Vagina (tissue), 2 donors: ENCODE measurements around the gene AXL. TPM values are rescaled to one million over a fixed set of nuclear protein-coding genes. Genes with fewer than 3 reads are reported as not detected.

Experiments used
- DNase-seq, 2 donors: peaks; one replicate each; pipeline ENCODE4 v3.0.0-alpha.2; 2017; ENCODE audit errors: extremely low spot score in 2 of 2
- H3K27ac ChIP-seq: fragments of 200-600 bp; sonication (generic); one replicate; pipeline ENCODE4 v1.5.1; 2019
- H3K27me3 ChIP-seq: fragments of 200-600 bp; sonication (generic); one replicate; pipeline ENCODE4 v1.5.1; 2019
- H3K36me3 ChIP-seq, 2 donors: fragments of 200-600 bp; sonication (generic); one replicate each; pipeline ENCODE4 v1.5.1; 2017 to 2019
- H3K4me1 ChIP-seq: fragments of 200-600 bp; sonication (generic); one replicate; pipeline ENCODE4 v1.5.1; 2019
- H3K4me3 ChIP-seq, 2 donors: fragments of 200-600 bp; sonication (generic); 1 replicate in 1 of 2; 2 replicates in 1 of 2; pipeline ENCODE4 v1.5.1; 2016 to 2019
- H3K9me3 ChIP-seq: fragments of 200-600 bp; sonication (generic); one replicate; pipeline ENCODE4 v1.5.1; 2019
- POLR2A ChIP-seq, 2 donors: fragments of 450-650 bp; IDR thresholded peaks; one replicate each; pipeline ENCODE4 v1.6.1; 2017; ENCODE audit warnings: antibody characterized with exemption in 2 of 2, mild to moderate bottlenecking in 2 of 2, moderate library complexity in 2 of 2
- POLR2AphosphoS5 ChIP-seq, 2 donors: sonication (generic); formaldehyde crosslinking; IDR thresholded peaks; one replicate each; pipeline ENCODE4 v1.9.0; 2017; ENCODE audit warnings: antibody characterized with exemption in 2 of 2, mild to moderate bottlenecking in 2 of 2, low read depth in 1 of 2; ENCODE audit not compliant: insufficient read depth in 1 of 2
- intact Hi-C: fragments of 100-400 bp; cut with DNase I; formaldehyde crosslinking; loops from one replicate; pipeline ENCODE4 v1.15.1; 2023
- total RNA-seq: library from RNA; depleted of rRNA; stranded (reverse); fragments of >200 nt; gene quantifications from one replicate; pipeline ENCODE4 v1.2.3, GENCODE V29; 2016
- TF ChIP-seq, protein P1 (sequence below), 3 experiments: fragments of 450-650 bp in 2 of 3; fragments of 200-600 bp in 1 of 3; sonication (generic) in 1 of 3; IDR thresholded peaks; one replicate each; pipeline ENCODE4 v1.5.1; 2017 to 2019; ENCODE audit warnings: antibody characterized with exemption in 3 of 3, mild to moderate bottlenecking in 2 of 3, moderate library complexity in 2 of 3

Gene AXL
- total RNA-seq, 1 donor from 2014 or later = 53.5 TPM

DNA sequence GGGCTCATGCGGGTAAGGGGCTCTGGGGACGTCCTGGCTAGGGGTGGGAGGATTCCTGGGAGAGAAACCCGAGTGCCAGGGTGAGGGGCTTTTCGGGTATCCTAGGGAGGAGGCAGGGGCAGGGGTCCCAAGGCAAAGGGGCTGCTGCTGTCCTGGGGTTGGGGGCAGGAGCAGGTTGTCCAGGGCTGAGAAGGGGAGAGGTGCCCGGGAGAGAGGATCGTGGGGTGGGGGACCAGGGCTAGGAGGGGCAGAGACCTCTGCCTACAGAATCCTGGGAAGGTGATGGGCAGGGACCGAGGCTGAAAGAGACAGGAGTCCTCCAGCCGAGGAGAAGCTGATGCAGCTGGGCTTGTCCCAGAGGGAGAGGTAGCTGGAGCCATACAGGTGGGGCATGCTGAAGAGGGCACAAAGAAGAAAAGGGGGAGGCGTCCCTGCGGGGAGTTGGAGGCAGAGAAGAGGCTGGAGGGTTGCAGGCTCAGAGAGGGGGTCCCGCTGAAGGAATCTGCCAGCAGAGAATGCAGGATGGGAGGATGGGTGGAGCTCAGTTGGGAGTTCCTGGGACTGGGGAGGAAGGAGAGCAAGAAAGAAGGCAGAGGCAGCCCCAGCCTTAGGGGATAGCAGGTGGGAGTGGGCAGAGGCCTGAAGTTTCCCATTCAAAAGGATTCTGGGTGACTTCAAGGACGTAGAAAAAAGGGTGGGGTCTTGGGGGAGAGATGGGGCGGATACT lies 25.4 kb upstream of the AXL start:
- Histone ChIP-seq H3K4me1 (peaks cover 12% of the 10 kb centered on the region), H3K9me3 (no peaks in the 10 kb centered on the region), H3K36me3 (no peaks in the 10 kb centered on the region), H3K4me3 (peak overlapping the region; percentile 12 to 36), H3K27ac (peak overlapping the region; percentile 10), H3K27me3 (no peaks in the 10 kb centered on the region)
- no peak for TF ChIP-seq POLR2AphosphoS5 (IDR thresholded peaks at IDR 0.05; ENCODE audit: insufficient read depth in 1 of 2, low read depth in 1 of 2)
- TF ChIP-seq, protein P1, sequence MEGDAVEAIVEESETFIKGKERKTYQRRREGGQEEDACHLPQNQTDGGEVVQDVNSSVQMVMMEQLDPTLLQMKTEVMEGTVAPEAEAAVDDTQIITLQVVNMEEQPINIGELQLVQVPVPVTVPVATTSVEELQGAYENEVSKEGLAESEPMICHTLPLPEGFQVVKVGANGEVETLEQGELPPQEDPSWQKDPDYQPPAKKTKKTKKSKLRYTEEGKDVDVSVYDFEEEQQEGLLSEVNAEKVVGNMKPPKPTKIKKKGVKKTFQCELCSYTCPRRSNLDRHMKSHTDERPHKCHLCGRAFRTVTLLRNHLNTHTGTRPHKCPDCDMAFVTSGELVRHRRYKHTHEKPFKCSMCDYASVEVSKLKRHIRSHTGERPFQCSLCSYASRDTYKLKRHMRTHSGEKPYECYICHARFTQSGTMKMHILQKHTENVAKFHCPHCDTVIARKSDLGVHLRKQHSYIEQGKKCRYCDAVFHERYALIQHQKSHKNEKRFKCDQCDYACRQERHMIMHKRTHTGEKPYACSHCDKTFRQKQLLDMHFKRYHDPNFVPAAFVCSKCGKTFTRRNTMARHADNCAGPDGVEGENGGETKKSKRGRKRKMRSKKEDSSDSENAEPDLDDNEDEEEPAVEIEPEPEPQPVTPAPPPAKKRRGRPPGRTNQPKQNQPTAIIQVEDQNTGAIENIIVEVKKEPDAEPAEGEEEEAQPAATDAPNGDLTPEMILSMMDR (IDR thresholded peaks at IDR 0.05) = no peak
- no peak for TF ChIP-seq POLR2A (IDR thresholded peaks at IDR 0.05)
- intact Hi-C loops = no loop called here
- DNase-seq = no peak

DNA sequence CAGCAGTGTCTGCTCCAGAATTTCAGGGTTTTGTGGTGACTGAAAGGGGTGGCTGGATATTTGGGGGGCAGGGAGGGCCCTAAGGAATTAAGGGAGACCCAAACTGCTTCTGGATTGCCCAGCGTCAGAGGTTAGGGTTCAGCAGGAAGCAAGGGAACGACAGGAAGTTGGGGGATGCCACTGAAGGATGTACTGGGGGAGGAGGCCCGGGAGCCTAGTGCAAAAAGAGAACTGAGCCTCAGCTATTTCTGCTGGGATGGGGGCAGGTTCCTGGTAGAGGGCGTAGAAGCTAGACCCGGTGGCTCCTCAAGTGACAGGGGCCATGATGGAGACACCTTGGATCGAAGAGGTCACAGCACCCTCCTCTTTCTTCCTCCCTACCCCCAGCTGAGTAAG lies 24.9 kb upstream of the AXL start:
- Histone ChIP-seq H3K27me3 (no peaks in the 10 kb centered on the region), H3K27ac (no peak overlapping the region), H3K36me3 (no peaks in the 10 kb centered on the region), H3K4me3 (peak overlapping the region in 1 of 2 donors; percentile 36), H3K4me1 (peaks cover 12% of the 10 kb centered on the region), H3K9me3 (no peaks in the 10 kb centered on the region)
- no peak for DNase-seq
- intact Hi-C loops = no loop called here
- TF ChIP-seq, protein P1 (IDR thresholded peaks at IDR 0.05) = no peak
- TF ChIP-seq POLR2AphosphoS5 (IDR thresholded peaks at IDR 0.05; ENCODE audit: insufficient read depth in 1 of 2, low read depth in 1 of 2) = no peak
- no peak for TF ChIP-seq POLR2A (IDR thresholded peaks at IDR 0.05)

DNA sequence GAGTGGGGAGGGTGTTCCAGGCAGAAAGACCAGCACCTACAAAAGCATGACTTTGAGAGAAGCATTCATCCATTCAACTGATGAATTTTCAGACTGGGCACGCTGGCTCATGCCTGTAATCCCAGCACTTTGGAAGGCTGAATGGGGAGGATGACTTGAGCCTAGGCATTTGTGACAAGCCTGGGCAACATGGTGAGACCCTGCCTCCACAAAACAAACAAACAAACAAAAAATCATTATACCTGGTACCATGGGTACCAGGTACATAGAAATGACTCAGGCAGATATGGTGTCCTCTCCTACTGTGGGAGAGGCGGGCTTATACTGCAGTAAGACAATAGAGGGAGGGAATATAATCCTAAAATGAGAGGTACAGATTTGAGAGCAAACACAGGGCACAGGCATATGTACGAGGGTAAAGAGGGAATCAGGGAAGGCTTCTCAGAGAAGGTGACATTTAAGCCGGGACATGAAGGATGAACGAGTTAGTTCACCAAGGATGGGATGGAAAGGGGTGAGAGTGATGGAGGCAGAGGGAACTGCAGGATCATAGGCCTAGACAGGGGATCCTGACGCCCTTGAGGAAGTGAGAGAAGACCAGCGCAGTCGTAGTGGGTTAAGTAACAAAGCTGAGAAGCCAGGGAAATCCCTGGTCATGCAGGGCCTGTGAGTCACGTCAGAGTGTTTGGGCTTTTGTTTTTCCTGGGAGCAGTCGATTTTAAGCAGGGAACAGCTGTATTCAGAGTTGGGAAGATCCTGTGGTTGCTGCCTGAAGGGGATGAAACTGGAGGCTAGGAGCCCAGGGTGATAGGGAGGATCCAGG lies 23.1 kb upstream of the AXL start:
- TF ChIP-seq POLR2AphosphoS5 (IDR thresholded peaks at IDR 0.05; ENCODE audit: insufficient read depth in 1 of 2, low read depth in 1 of 2) = no peak
- TF ChIP-seq POLR2A (IDR thresholded peaks at IDR 0.05) = no peak
- TF ChIP-seq, protein P1 (IDR thresholded peaks at IDR 0.05) = no peak
- Histone ChIP-seq H3K27ac (no peak overlapping the region), H3K9me3 (no peaks in the 10 kb centered on the region), H3K36me3 (no peaks in the 10 kb centered on the region), H3K27me3 (no peaks in the 10 kb centered on the region), H3K4me1 (peaks cover 12% of the 10 kb centered on the region), H3K4me3 (no peak overlapping the region)
- intact Hi-C loops = no loop called here
- DNase-seq = no peak

DNA sequence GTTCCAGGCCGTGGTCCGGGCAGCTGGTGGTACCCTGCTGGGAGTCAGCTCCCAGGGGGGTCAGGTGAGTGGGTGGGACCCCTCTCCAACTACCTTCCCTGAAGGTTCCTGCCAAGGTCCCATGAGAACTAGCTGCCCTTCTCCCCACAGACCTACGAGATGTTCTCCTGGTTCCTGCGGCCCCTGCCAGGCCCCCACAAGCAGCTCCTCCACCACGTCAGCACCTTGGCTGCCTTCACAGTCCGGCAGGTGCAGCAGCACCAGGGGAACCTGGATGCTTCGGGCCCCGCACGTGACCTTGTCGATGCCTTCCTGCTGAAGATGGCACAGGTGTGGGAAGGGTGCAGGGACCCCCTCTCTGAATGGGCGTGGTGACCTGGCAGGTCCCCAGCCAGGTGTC lies 20.5 kb upstream of the AXL start:
- TF ChIP-seq, protein P1 (IDR thresholded peaks at IDR 0.05) = no peak
- TF ChIP-seq POLR2A (IDR thresholded peaks at IDR 0.05) = no peak
- Histone ChIP-seq H3K27ac (no peak overlapping the region), H3K36me3 (no peaks in the 10 kb centered on the region), H3K4me3 (no peak overlapping the region), H3K27me3 (no peaks in the 10 kb centered on the region), H3K9me3 (no peaks in the 10 kb centered on the region), H3K4me1 (peaks cover 2% of the 10 kb centered on the region)
- intact Hi-C loops = no loop called here
- DNase-seq = no peak

DNA sequence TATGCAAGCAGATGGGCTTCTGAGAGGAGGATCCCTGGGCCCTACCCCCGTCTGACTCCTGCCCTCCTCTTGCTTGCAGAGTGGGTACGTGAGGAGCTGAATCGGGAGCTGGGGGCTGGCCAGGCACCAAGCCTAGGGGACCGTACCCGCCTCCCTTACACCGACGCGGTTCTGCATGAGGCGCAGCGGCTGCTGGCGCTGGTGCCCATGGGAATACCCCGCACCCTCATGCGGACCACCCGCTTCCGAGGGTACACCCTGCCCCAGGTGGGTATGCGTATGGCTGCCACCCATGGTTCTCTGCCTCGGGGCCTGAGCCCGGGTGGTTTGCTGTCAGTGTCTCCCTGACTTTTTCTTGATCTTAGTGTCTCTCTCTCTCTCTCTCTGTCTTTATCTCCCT lies 15.7 kb upstream of the AXL start:
- Histone ChIP-seq H3K4me3 (no peak overlapping the region), H3K9me3 (no peaks in the 10 kb centered on the region), H3K4me1 (peaks cover 11% of the 10 kb centered on the region), H3K27me3 (no peaks in the 10 kb centered on the region), H3K36me3 (no peaks in the 10 kb centered on the region), H3K27ac (no peak overlapping the region)
- no peak for TF ChIP-seq POLR2AphosphoS5 (IDR thresholded peaks at IDR 0.05; ENCODE audit: insufficient read depth in 1 of 2, low read depth in 1 of 2)
- TF ChIP-seq, protein P1 (IDR thresholded peaks at IDR 0.05) = no peak
- DNase-seq = no peak
- intact Hi-C loops = loop anchor here (10.0 kb wide), 1 partner anchor 101 kb away; no protein-coding TSS in a partner anchor
